Activated naive CD4-positive, alpha-beta T cell treated with Interleukin-2 at 50 U/mL for 16 hours (primary cell): Measurements from ENCODE around the gene TARM1.
A peak's percentile ranks its signal among the peaks of the same experiment; 100 is the strongest.
"Not testable (repeated sequence)": the region's sequence is repeated elsewhere in the genome, so short reads cannot be mapped to it uniquely, and the experiment has no call there.

Experiments
- DNase-seq: peaks from one replicate; pipeline ENCODE4 v3.0.0-alpha.2; 2020

TARM1 gene

GRCh38 chr19:54099190-54099902, 18.2 kb upstream of the TARM1 start:
- no peak for DNase-seq

DNA sequence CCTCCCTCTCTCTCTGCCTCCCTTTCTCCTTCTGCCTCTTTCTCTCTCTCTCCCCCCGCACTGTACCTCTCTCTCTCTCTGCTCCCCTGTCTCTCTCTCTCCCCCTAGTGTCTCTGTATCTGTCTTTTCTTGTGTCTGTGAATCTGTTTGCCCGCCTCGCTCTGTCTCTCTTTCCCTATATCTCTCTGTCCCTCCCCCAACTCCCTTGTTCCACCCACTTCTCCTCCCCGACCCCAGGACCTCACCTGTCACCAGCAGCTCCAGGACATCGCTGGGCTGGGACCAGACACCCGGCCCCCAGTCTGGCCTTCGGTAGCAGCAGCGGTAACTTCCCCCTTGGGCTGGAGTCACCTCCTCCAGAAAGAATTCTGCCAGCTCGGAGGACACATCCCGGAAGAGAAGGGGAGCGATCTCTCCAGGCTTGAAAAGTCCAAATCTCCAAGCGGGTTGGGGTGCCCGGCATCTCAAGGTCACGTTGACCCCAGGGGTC, 15.5 kb upstream of the TARM1 start:
- DNase-seq: no peak

- peak; percentile 64 for DNase-seq
Observed at GRCh38 chr19:54095859-54096616, 14.9 kb upstream of the TARM1 start.

DNA sequence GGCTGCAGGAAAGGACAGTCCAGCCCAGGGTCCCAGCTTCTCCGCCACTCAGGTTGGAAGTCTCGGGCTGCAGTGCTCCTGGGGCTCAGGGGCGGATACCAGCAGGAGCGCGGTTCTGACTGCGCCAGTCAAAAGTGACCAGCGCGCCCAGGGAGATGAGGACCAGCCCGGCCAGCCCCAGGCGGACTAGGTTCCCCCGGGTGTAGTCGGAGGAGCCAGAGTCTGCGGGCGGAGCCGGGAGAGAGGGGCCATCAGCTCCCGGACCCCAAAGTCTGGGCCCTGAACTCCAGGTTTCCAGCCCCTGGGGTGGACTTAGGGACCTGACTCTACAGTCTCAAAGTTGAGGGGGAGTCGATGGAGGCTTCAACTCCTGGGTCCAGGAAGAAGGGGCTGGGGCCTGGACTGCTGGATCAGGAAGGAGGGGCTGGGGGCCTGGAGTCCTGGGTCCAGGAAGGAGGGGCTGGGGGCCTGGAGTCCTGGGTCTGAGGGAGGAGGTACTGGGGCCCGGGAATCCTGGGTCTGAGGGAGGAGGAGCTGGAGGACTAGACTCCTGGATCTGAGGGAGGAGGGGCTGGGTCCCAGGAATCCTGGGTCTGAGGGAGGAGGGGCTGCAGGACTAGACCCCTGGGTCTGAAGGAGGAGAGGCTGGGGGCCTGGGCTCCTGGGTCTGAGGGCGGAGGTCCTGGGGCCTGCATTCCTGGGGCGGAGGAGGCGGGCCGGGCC, 14.1 kb upstream of the TARM1 start:
- DNase-seq: no peak

GRCh38 chr19:54094426-54095000, 13.3 kb upstream of the TARM1 start:
- DNase-seq: no peak

- no peak for DNase-seq
Observed at GRCh38 chr19:54084410-54084809, 3.2 kb upstream of the TARM1 start.

GRCh38 chr19:54077334-54077733, 3.8 kb downstream of the TARM1 start:
- no peak for DNase-seq

GRCh38 chr19:54074851-54075250, 6.3 kb downstream of the TARM1 start:
- DNase-seq: no peak

- no peak for DNase-seq
Observed at GRCh38 chr19:54073829-54074228, 7.3 kb downstream of the TARM1 start.

GRCh38 chr19:54069470-54069869, 11.7 kb downstream of the TARM1 start:
- no peak for DNase-seq

GRCh38 chr19:54063350-54064116, 17.6 kb downstream of the TARM1 start, which contains the start of gene VSTM1:
Gene VSTM1 (minus strand): TSS chr19:54063897. CDS start chr19:54063777, 120 bp downstream.
- DNase-seq: no peak

GRCh38 chr19:54062643-54063042, 18.5 kb downstream of the TARM1 start:
- DNase-seq: no peak

DNA sequence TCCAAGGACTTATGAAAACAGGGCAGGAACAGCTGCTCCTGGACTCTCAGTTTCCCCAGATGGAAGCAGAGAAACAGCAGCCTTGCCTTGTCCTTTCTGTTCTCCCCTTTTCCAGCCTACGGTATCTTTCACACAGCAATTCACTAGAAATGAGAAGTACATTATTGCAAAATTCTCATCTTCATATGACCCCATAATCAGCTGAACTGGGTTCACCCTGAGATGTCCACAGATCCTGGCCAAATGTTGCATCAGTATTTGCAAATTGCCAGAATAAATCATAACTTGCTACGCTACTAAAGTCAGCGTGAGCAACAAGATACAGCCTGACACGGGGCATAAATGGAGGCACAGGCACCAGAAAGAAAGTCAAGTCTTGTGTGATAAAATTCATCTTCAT, 33.5 kb downstream of the TARM1 start:
- no peak for DNase-seq

- no peak for DNase-seq
Observed at GRCh38 chr19:54045771-54046170, 35.4 kb downstream of the TARM1 start.

GRCh38 chr19:54042989-54043388, 38.2 kb downstream of the TARM1 start:
- no peak for DNase-seq

DNA sequence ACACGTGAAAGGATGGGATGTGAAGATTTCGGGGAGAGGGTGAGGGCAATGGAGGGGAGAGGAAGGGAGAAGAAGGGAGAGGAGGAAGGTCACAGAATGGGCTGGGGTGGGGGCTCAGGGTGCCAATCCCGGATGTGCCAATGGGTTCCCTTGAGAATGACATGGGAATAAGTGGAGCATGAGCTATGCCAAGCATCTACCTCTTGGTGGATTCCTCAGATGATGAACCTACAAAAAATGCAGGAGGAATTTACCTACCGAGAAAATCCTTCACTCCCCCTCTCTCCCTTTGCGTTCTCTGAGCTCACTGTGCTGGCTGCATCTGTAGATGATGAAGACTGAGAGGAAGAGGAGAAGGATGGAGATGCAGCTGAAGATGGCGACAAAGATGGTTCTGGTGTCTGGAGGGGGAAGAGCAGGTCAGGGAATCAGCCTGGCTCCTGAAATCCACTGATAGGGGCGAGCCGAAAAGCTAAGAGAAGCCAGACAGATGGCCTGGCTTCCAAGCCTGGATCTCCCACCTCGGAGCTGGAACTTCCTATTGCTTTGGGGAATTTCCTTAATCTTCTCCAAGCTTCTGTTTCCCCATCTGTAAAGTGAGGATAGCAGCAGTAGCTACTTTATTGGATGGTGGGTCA, 39.1 kb downstream of the TARM1 start:
- DNase-seq: no peak

DNA sequence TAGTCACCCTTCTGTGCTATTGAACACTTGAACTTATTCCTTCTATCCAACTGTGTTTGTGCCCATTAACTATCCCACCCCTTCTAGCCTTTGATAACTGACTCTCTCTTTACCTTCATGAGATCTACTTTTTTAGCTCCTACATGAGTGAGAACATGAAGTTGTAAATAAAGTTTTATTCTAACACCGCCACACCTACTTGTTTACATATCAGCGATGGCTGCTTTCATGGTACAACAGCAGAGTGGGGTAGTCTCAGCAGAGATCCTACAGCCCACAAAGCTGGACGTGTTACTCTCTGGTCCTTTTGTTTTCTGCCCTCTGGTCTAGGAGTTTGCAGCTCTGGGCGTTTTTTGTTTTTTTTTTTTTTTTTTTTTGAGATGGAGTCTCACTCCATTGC, 41.2 kb downstream of the TARM1 start:
- no peak for DNase-seq

DNA sequence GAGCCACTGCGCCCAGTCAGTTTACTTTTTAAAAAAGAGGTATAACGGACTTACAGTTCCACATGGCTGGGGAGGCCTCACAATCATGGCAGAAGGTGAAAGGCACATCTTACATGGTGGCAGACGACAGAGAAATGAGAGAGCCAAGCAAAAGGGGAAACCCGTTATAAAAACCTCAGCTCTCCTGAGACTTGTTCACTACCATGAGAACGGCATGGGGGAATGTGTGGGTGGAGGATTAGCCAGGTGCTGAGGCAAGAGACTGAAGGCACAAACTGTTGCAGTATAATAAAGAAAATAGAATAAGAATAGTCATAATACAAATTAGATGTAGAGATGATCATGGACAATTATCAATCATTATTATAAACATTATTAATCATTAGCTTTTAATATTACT, 44.6 kb downstream of the TARM1 start:
- not testable (repeated sequence) for DNase-seq

GRCh38 chr19:54035215-54036178, 45.7 kb downstream of the TARM1 start:
- DNase-seq: no peak

- DNase-seq: no peak
Observed at GRCh38 chr19:54030895-54031586, 50.1 kb downstream of the TARM1 start.
